Activated CD8-positive, alpha-beta memory T cell treated with anti-CD3 and anti-CD28 coated beads, Interleukin-2, amount 10 ng/mL, durations not matched to agents 7 days and 5 days (primary cell): ENCODE results near the gene NEK11. TPM values are rescaled to one million over a fixed set of nuclear protein-coding genes. Genes with fewer than 3 reads are reported as not detected.

Experiments used
- ATAC-seq: fragments of 150-1000 bp; cut with Tn5 transposase; one replicate; pipeline ENCODE4 v1.10.0; 2021; ENCODE audit warnings: moderate library complexity
- CTCF ChIA-PET: fragments of 350-600 bp; sonication (Branson Sonifier 250); formaldehyde crosslinking; loops from one replicate; lab custom pipeline; 2021; ENCODE audit warnings: antibody characterized with exemption; lab: Charles Lee
- DNase-seq: peaks from one replicate; pipeline ENCODE4 v3.0.0-alpha.2; 2020
- H3K27ac Mint-ChIP-seq: one replicate; pipeline ENCODE4 v1.8.0; 2021; ENCODE audit warnings: mild to moderate bottlenecking, mixed read lengths
- H3K27me3 Mint-ChIP-seq: one replicate; pipeline ENCODE4 v1.8.0; 2021; ENCODE audit warnings: mixed read lengths
- H3K36me3 Mint-ChIP-seq: one replicate; pipeline ENCODE4 v1.8.0; 2021; ENCODE audit warnings: mild to moderate bottlenecking, mixed read lengths
- H3K4me1 Mint-ChIP-seq: one replicate; pipeline ENCODE4 v1.8.0; 2021; ENCODE audit warnings: mixed read lengths
- H3K4me3 Mint-ChIP-seq: one replicate; pipeline ENCODE4 v1.8.0; 2021; ENCODE audit warnings: mild to moderate bottlenecking, moderate library complexity, mixed read lengths
- H3K9me3 Mint-ChIP-seq: one replicate; pipeline ENCODE4 v1.8.0; 2022; ENCODE audit warnings: low read depth, mixed read lengths
- total RNA-seq, 2 experiments: library from RNA; stranded (reverse); gene quantifications; one replicate each; pipeline ENCODE4 v1.2.3, GENCODE V29; 2021

NEK11 gene
- total RNA-seq, 2 experiments from 2014 or later: 0.96 to 1.3 TPM

DNA sequence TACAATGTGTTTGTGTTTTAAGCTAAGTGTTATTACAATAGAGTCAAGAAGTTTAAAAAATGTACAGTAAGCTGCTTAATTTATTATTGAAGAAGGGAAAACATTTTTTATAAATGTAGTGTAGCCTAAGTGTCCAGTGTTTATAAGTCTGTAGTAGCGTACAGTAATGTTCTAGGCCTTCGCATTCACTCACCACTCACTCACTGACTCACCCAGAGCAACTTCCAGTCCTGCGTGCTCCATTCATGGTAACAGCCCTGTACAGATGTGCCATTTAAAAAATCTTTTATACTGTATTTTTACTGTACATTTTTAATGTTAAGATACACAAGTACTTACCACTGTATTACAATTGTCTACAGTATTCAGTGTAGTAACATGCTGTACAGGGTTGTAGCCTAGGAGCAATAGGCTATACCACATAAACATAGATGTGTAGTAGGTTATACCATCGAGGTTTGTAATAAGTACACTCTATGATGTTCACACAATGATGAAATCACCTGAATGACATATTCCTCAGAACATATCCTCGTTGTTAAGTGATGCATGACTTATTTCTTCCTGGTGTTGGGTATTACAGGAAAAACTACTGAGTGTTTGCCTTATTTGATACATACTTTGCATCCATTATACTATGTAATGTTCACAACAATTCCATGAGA is 198.3 kb downstream of the NEK11 start:
- Mint-ChIP-seq H3K4me1 (peaks cover 8% of the 10 kb centered on the region), H3K36me3 (no peaks in the 10 kb centered on the region), H3K9me3 (no peaks in the 10 kb centered on the region), H3K27ac (no peak overlapping the region), H3K4me3 (no peak overlapping the region), H3K27me3 (no peaks in the 10 kb centered on the region)
- DNase-seq (no peak), ATAC-seq (no peak)
- CTCF ChIA-PET: no interaction called here

DNA sequence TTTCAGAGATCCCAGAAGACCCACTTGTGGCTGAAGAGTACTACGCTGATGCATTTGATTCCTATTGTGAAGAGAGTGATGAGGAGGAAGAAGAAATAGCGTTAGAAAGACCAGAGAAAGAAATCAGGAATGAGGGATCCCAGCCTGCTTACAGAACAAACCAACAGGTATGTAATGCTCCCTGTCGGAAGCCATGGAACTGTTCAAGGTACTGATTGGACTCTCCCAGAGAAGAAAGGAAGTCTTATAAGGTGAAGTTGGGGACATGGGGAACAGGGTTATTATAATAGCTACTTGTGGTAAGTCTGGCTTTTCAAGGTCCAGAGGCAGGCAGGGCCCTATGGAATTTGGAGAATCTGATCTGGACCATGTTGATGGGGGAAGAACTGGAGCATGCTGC is 201.8 kb downstream of the NEK11 start:
- H3K4me1 Mint-ChIP-seq: peaks cover 1% of the 10 kb centered on the region

DNA sequence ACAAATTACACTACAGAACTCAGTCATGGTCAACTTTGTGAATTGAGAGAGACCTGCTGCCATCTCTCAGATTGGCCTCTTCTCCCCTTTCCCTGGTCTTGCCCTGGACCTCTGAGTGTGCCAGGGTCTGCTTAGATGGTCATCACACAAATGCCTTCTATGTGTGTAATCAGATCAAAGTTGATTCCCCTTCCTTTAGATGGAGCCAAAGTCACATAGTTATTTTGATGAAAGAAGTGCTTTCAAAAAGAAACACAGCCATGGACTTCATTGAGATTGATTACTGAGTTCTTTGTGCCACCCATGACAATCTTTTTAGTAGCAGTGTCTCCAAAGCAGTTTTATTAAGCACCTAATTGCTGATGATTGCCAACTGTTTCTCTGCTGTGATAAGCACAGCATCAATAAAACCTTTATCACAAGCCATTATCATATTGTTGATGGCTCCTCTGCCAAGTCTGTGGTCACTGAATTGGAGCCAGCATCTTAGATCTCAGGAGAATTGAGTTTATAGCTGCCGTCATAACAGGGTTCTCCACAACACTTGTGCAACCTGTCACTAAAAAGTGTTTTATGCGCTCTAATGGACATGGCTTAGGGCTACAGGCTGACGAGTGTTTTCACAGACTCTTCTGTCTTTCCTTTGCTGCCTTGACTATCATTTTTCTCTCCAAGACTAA is 205.2 kb downstream of the NEK11 start:
- Mint-ChIP-seq H3K27me3 (no peaks in the 10 kb centered on the region), H3K4me1 (no peaks in the 10 kb centered on the region), H3K4me3 (no peak overlapping the region), H3K27ac (no peak overlapping the region), H3K36me3 (no peaks in the 10 kb centered on the region), H3K9me3 (no peaks in the 10 kb centered on the region)
- ATAC-seq: no peak
- no peak for DNase-seq
- CTCF ChIA-PET: interaction anchor here (0.7 kb wide), 1 partner anchor 149 kb away, joined by 3 read pairs; no protein-coding TSS in a partner anchor

More for the DNA sequence above, 201.8 kb downstream of the NEK11 start:
- H3K9me3 Mint-ChIP-seq: no peaks in the 10 kb centered on the region
- H3K36me3 Mint-ChIP-seq: no peaks in the 10 kb centered on the region
- no peak overlapping the region for H3K27ac Mint-ChIP-seq
- ATAC-seq (no peak), DNase-seq (no peak)
- H3K27me3 Mint-ChIP-seq: no peaks in the 10 kb centered on the region
- CTCF ChIA-PET: interaction anchor here (1.7 kb wide), 1 partner anchor 52 kb away, joined by 3 read pairs; no protein-coding TSS in a partner anchor
- no peak overlapping the region for H3K4me3 Mint-ChIP-seq

DNA sequence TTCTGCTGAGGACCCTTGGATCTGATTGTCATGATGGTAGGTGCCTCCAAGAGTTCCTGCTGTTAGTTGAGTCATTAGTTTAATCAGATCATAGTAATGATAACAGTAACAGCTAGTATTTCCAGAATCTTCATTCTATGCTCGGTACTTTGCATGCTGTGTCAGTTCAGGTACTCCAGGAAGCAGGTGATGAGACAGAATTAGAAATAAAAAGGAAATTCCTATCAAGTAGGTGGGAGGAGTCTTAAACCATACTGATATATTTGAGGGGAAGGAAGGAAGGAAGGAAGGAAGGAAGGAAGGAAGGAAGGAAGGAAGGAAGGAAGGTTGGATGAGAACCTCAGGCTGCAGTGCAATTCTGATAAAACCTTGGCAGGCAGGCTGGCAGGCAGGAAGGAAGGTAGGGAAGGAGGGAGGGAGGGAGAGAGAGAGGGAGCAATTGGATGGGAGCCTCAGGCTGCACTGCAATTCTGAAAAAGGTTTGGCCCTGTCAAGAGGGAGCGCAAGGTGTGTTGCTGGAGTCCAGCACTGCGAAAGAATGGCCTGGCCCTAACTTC is 206.1 kb downstream of the NEK11 start:
- Mint-ChIP-seq H3K9me3 (no peaks in the 10 kb centered on the region), H3K27me3 (no peaks in the 10 kb centered on the region), H3K4me3 (no peak overlapping the region), H3K36me3 (no peaks in the 10 kb centered on the region), H3K4me1 (no peaks in the 10 kb centered on the region), H3K27ac (no peak overlapping the region)
- CTCF ChIA-PET: no interaction called here
- no peak for ATAC-seq
- DNase-seq: no peak

DNA sequence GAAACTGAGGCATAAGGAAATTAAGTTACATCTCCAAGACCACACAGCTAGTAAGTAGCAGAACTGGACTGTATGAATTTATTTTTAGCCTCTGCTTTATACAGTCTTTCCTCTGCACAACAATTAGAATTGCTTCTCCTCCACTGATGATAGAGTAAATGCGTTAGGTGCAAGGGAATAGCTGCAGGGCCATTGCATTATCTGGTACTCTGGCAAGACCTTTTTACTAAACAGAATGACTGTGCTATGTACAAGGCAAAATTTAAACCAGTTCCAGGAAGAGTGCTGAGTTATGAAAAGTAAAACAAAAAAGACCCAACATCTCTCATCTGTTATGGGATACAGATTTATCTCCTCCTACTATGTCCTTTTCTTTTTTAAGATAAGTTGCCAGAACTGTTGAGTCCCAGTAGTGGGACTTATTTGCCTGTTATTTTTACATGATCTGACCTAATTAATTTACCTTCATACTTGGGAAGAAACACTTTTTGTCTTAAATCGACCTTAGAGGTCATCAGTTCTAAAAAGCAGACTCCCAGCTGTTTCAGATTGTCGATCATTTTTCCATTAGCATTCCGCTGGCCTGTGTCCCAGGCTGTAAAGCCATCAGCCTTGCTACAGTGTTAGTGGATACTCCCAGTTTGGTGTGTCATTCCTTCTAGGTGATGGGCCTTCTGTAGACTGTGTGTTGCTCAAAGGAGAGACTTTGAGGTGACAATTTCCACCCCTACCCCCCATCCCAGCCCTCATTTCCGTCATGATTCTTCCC is 207.4 kb downstream of the NEK11 start:
- no peaks in the 10 kb centered on the region for H3K9me3 Mint-ChIP-seq
- no peaks in the 10 kb centered on the region for H3K4me1 Mint-ChIP-seq
- DNase-seq (no peak), ATAC-seq (no peak)
- H3K27me3 Mint-ChIP-seq: no peaks in the 10 kb centered on the region
- no peak overlapping the region for H3K27ac Mint-ChIP-seq
- H3K4me3 Mint-ChIP-seq: no peak overlapping the region
- H3K36me3 Mint-ChIP-seq: no peaks in the 10 kb centered on the region
- CTCF ChIA-PET: no interaction called here

DNA sequence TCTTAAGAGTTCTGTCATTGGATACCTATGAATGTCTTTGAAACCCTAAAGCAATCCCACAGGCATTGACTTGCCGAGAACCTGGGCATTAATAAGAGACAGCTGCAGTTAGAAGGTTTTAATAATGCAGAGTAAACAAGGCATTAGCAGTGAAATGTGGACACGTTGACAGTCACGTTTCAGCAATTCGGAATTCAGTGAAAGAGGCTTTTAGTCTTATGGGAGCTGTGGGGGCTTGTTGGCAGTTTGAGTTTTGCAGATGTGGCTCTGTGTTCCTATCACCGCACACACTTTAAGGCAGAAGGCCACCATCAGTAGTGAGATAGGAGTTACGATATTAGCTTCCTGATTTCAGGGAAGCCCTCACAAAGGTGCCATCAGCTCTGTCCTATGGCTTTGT is 209.7 kb downstream of the NEK11 start:
- no peak for ATAC-seq
- DNase-seq: no peak
- Mint-ChIP-seq H3K4me3 (no peak overlapping the region), H3K27ac (no peak overlapping the region), H3K36me3 (no peaks in the 10 kb centered on the region), H3K9me3 (no peaks in the 10 kb centered on the region), H3K27me3 (no peaks in the 10 kb centered on the region), H3K4me1 (no peaks in the 10 kb centered on the region)
- CTCF ChIA-PET: no interaction called here

DNA sequence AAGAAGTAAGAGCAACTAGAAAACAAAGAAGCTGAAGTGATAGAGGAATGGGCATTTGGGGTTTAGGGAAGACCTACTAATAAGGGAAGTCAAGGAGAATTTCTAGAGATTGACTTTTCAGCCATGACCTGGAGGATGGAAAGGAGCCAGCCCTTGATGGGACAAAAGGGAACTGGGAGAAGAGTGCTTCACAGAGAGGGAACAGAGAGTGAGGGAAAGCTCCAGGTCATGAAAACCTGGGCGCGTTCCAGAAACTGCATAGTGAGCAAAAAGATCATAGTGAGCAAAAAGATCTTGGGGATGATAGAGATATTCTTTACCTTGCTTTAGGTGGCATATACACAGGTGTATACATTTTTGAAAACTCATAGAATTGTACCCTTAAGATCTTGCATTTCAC is 211.8 kb downstream of the NEK11 start:
- Mint-ChIP-seq H3K9me3 (no peaks in the 10 kb centered on the region), H3K4me3 (no peak overlapping the region), H3K27me3 (no peaks in the 10 kb centered on the region), H3K4me1 (no peaks in the 10 kb centered on the region), H3K27ac (no peak overlapping the region), H3K36me3 (no peaks in the 10 kb centered on the region)
- DNase-seq (no peak), ATAC-seq (no peak)
- CTCF ChIA-PET: no interaction called here

DNA sequence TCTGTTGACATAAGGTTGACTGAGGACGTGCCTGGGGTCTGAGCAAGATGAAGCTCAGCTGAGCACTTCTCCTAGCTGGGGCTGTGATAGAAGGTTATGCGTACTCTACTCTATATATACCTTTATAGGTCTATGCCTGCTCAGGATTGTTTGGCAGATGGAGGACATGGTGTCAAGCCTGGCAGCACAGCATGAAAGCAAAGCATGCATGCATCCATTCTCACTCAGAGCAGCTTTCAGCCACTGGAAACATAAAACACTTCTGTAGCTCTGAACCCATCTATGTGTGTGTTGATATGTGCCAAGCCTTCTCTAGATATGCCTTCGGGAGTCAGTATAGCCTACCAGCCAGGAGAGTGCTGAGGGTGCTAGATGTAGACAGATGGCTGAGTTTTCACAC is 212.6 kb downstream of the NEK11 start:
- CTCF ChIA-PET: no interaction called here
- Mint-ChIP-seq H3K27me3 (no peaks in the 10 kb centered on the region), H3K27ac (no peak overlapping the region), H3K36me3 (no peaks in the 10 kb centered on the region), H3K4me1 (no peaks in the 10 kb centered on the region), H3K4me3 (no peak overlapping the region), H3K9me3 (no peaks in the 10 kb centered on the region)
- DNase-seq (no peak), ATAC-seq (no peak)

DNA sequence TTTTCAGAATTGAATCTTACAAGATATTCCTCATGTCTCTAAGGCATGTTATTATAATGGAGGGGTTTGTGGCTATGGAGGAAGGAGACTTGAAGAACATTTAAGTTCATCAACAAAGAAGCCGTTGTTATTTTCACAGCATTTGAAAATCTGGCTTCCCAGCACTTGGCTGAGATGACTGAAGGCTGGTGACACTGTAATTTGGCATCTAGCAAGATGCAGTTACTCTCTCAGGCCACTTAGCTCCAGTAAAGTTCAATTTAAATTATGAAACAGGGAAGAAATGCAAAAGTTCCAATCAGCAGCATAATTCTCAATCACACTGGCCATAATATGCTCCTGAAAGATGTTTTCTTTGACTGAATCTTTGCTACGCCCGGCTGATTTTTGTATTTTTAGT is 215.5 kb downstream of the NEK11 start:
- ATAC-seq (no peak), DNase-seq (no peak)
- Mint-ChIP-seq H3K4me1 (no peaks in the 10 kb centered on the region), H3K27ac (no peak overlapping the region), H3K36me3 (no peaks in the 10 kb centered on the region), H3K27me3 (peaks cover 2% of the 10 kb centered on the region), H3K9me3 (no peaks in the 10 kb centered on the region), H3K4me3 (no peak overlapping the region)
- CTCF ChIA-PET: no interaction called here

DNA sequence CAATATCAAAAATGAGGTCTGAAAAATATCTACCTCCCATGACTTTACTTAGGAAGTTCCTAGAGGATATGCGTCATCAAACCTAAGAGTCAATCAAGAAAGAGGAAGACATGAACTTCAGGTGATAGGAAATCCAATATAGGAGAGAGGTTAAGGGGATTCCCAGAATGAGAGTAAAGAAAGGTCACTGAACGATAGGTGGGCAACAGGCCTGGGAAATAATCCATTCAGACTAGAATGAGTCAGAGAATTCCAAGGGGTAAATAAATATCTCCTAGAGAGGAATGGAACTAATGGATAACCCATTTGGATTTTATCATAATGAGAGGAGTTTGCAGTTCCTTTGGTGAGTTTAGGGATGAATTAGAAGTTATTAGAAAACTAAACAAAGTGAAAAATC is 223.8 kb downstream of the NEK11 start:
- H3K36me3 Mint-ChIP-seq: peaks cover 2% of the 10 kb centered on the region
- no peaks in the 10 kb centered on the region for H3K4me1 Mint-ChIP-seq
- H3K4me3 Mint-ChIP-seq: no peak overlapping the region
- DNase-seq (no peak), ATAC-seq (no peak)
- CTCF ChIA-PET: no interaction called here
- H3K27ac Mint-ChIP-seq: no peak overlapping the region
- H3K9me3 Mint-ChIP-seq: peaks cover 10% of the 10 kb centered on the region
- peaks cover 11% of the 10 kb centered on the region for H3K27me3 Mint-ChIP-seq

DNA sequence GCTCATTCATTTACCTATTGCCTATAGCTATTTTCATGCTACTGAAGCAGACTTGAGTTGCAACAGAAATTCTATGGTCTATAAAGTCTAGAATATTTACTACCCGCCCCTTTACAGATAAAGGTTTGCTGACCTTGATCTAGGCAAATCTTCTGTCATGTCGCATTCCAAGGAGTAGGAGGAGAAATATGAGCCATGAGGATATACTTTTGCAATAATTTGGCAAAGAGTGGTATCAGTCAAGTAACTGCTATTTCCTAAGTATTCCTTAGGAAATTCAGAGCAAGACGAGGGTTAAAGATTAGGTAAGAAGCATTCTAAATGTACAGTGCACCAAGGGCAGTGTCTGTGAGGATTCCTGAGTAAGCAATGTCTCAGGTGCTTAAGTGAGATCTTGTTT is 233.8 kb downstream of the NEK11 start:
- H3K9me3 Mint-ChIP-seq: no peaks in the 10 kb centered on the region
- no peak overlapping the region for H3K4me3 Mint-ChIP-seq
- H3K36me3 Mint-ChIP-seq: peaks cover 1% of the 10 kb centered on the region
- no peaks in the 10 kb centered on the region for H3K27me3 Mint-ChIP-seq
- ATAC-seq: no peak
- CTCF ChIA-PET: no interaction called here
- no peaks in the 10 kb centered on the region for H3K4me1 Mint-ChIP-seq
- DNase-seq: no peak
- H3K27ac Mint-ChIP-seq: no peak overlapping the region

DNA sequence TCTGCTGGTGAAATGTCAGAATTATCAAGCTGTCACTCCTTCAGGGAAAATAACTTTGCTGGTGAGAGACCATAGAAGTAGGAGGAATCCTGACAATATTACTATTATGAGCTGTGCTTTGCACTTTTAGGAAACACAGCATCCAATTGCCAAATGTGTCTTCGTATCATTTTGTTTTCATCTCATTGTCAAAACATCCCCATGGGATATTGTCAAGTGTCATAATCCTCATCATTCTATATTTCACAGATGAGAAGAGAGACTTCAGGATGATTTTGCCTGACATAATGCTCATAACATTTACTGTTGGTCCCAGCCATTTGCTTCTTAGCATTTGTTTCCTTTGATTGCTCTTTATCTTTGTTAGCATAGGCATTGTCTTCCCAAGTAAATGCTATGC is 234.4 kb downstream of the NEK11 start:
- CTCF ChIA-PET: no interaction called here
- no peak overlapping the region for H3K4me3 Mint-ChIP-seq
- H3K36me3 Mint-ChIP-seq: peaks cover 1% of the 10 kb centered on the region
- DNase-seq (no peak), ATAC-seq (no peak)
- no peaks in the 10 kb centered on the region for H3K9me3 Mint-ChIP-seq
- no peaks in the 10 kb centered on the region for H3K4me1 Mint-ChIP-seq
- H3K27ac Mint-ChIP-seq: no peak overlapping the region
- H3K27me3 Mint-ChIP-seq: no peaks in the 10 kb centered on the region

DNA sequence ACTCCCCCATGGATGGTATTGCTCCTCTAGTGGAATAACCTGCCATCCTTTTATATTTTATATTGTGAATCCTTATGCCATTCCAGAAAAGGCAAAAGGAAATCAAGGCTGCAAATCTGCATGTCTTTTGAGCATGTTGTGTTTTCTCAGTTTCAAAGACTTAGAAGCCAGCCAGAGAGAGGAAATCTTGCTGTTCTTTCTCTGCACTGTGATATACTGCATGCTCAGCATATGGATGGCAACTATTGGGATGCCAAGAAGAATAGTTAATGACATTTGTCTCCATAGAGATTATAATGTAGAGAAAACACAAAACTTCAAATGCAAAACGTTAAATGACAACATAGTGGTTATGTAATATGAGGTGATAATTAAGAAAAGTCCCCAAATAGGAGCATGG is 248.9 kb downstream of the NEK11 start:
- Mint-ChIP-seq H3K27me3 (no peaks in the 10 kb centered on the region), H3K4me1 (no peaks in the 10 kb centered on the region), H3K27ac (no peak overlapping the region), H3K4me3 (no peak overlapping the region), H3K36me3 (no peaks in the 10 kb centered on the region), H3K9me3 (no peaks in the 10 kb centered on the region)
- CTCF ChIA-PET: no interaction called here
- ATAC-seq: no peak
- no peak for DNase-seq
